HG02885 (cell line): Measurements from ENCODE around the gene SLC23A2.

Experiments used
- ATAC-seq: cut with Tn5 transposase; IDR thresholded peaks from one replicate; pipeline ENCODE4 v1.9.1; 2021; ENCODE audit warnings: mild to moderate bottlenecking; ENCODE audit not compliant: unreplicated experiment, poor library complexity

SLC23A2 gene

GRCh38 chr20:4971064-4971463 is 30.2 kb downstream of the SLC23A2 start:
- ATAC-seq, result no peak

- ATAC-seq, result no peak
Observed at GRCh38 chr20:4967752-4968477, 33.4 kb downstream of the SLC23A2 start.

- ATAC-seq, result no peak
Observed at GRCh38 chr20:4966826-4967751, 34.2 kb downstream of the SLC23A2 start.

- ATAC-seq, result no peak
Observed at GRCh38 chr20:4962241-4962855, 39.0 kb downstream of the SLC23A2 start.

- ATAC-seq, result no peak
Observed at GRCh38 chr20:4961746-4962145, 39.6 kb downstream of the SLC23A2 start.

- ATAC-seq, result no peak
Observed at GRCh38 chr20:4959592-4959991, 41.7 kb downstream of the SLC23A2 start.

GRCh38 chr20:4957939-4958362 is 43.4 kb downstream of the SLC23A2 start:
- ATAC-seq, result no peak

GRCh38 chr20:4957187-4957586 is 44.1 kb downstream of the SLC23A2 start:
- ATAC-seq, result no peak

GRCh38 chr20:4956200-4956810 is 45.0 kb downstream of the SLC23A2 start:
- no peak for ATAC-seq

- ATAC-seq, result no peak
Observed at GRCh38 chr20:4953881-4954280, 47.4 kb downstream of the SLC23A2 start.

GRCh38 chr20:4952229-4952628 is 49.1 kb downstream of the SLC23A2 start:
- ATAC-seq, result no peak

GRCh38 chr20:4951299-4951698 is 50.0 kb downstream of the SLC23A2 start:
- no peak for ATAC-seq

- no peak for ATAC-seq
Observed at GRCh38 chr20:4950841-4951240, 50.5 kb downstream of the SLC23A2 start.

GRCh38 chr20:4950437-4950836 is 50.9 kb downstream of the SLC23A2 start:
- ATAC-seq, result no peak

GRCh38 chr20:4949833-4950178 is 51.5 kb downstream of the SLC23A2 start:
- peak; percentile 60 for ATAC-seq

GRCh38 chr20:4947817-4948559 is 53.3 kb downstream of the SLC23A2 start:
- no peak for ATAC-seq

GRCh38 chr20:4946986-4947385 is 54.3 kb downstream of the SLC23A2 start:
- peak; percentile 49 for ATAC-seq

- no peak for ATAC-seq
Observed at GRCh38 chr20:4946585-4946984, 54.7 kb downstream of the SLC23A2 start.

GRCh38 chr20:4944518-4945313 is 56.6 kb downstream of the SLC23A2 start:
- ATAC-seq, result no peak
